ENCODE measurements around the gene POLR3B.

DNA sequence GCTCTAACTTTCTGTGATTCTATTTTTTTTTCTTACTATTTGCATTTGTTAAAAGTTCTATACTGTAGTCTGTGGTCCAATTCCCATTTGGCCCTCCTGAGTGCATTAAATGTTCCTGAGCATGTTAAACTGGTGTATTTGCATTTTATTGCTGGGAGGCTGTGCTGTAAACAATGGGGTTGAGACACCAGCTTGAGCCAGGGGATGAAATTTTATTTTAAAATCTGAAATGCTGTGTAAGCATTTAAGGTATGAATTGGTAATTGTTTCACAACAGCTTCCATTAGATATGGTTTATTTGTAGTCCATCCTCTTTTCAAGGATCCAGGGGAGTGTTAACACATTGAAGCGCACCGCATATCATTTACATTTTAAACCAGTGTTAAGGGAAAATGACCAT lies 135.3 kb downstream of the POLR3B start:
- TF ChIP-seq, protein P1, sequence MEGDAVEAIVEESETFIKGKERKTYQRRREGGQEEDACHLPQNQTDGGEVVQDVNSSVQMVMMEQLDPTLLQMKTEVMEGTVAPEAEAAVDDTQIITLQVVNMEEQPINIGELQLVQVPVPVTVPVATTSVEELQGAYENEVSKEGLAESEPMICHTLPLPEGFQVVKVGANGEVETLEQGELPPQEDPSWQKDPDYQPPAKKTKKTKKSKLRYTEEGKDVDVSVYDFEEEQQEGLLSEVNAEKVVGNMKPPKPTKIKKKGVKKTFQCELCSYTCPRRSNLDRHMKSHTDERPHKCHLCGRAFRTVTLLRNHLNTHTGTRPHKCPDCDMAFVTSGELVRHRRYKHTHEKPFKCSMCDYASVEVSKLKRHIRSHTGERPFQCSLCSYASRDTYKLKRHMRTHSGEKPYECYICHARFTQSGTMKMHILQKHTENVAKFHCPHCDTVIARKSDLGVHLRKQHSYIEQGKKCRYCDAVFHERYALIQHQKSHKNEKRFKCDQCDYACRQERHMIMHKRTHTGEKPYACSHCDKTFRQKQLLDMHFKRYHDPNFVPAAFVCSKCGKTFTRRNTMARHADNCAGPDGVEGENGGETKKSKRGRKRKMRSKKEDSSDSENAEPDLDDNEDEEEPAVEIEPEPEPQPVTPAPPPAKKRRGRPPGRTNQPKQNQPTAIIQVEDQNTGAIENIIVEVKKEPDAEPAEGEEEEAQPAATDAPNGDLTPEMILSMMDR (IDR thresholded peaks at IDR 0.05), result no peak
- TF ChIP-seq POLR2A (IDR thresholded peaks at IDR 0.05) (no peak), EP300 (IDR thresholded peaks at IDR 0.05) (no peak)
